ENCODE data around the gene TTC3.

TTC3 gene

GRCh38 chr21:37226041-37226920, 153.2 kb downstream of the TTC3 start:
- no peak for DNase-seq (ENCODE audit: low read depth)
- TF ChIP-seq CTCF (conservative IDR thresholded peaks at IDR 0.05; ENCODE audit: low read depth, low read length), result no peak
- H3K4me3 ChIP-seq (ENCODE audit: low read length), result no peak overlapping the region

DNA sequence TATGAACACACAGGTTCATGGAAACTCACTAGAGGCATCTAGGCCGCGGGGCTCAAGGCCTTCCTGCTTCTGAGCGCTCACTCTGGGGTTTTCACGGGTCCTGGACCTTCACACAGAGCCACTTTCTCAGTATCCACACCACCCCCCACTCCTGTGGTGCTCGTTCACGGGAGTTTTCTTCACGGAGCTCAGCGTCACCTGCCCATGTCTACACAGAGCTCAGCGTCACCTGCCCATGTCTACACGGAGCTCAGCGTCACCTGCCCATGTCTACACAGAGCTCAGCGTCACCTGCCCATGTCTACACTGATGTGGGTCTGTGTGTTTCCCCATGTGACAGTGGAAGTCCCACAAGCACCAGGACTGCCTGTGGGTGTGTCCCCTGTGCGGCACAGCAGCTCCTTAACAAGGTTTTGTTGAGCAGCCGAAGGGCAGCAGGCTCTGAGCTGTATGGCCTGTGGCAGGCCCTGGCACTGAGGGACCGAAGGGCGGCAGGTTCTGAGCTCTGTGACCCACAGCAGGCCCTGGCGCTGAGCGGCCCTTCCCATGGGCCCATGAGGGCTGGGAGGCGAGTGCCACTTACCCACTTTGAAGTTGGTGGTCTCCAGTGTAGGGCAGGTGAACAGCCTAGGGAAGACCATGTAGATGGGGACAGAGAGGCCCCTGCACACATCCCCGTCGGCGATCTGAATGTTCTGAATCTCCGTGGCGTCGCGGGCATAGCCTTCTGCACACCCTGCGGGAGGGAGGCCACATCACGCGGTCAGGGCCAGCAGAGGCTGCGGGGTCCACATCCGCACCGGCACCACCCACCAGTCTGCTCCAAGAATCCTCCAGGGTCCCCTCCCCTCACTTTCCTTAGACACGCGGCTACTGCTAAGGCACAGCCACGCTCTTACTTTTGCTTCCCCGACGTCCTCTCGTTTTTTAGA, 154.3 kb downstream of the TTC3 start:
- no peak for TF ChIP-seq CTCF (conservative IDR thresholded peaks at IDR 0.05; ENCODE audit: low read depth, low read length)
- DNase-seq (ENCODE audit: low read depth), result no peak
- H3K4me3 ChIP-seq (ENCODE audit: low read length), result no peak overlapping the region

GRCh38 chr21:37228003-37228400, 154.9 kb downstream of the TTC3 start:
- no peak overlapping the region for H3K4me3 ChIP-seq (ENCODE audit: low read length)
- no peak for TF ChIP-seq CTCF (conservative IDR thresholded peaks at IDR 0.05; ENCODE audit: low read depth, low read length)
- DNase-seq (ENCODE audit: low read depth), result no peak

DNA sequence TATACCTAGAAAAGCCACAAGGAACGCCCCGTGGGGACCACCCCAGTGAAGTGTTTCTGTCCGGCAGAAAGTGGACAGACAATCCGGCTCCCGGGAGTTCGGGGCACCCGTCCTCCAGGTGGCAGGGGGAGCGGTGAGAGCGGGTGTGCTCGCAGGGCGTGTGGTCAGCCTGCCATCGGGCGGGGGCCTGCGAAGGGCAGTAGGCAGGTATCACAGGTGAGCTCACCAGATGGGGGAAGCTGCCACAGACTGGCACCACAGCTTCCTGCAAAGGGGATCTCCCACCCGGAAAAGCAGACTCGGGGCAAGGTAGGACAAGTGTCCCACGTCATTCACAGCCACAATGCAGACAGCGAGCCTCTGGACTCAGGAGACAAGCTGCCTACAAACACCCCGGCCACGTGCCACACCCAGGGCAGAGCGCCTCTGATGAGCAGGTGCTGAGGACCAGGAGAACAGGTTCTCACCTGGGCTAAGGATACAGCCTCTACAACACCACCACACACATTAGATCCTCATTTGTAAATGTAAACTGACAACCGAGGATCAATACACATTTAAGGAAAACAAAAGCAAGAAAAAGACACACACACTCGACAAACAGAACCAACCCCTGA, 157.7 kb downstream of the TTC3 start:
- H3K4me3 ChIP-seq (ENCODE audit: low read length), result no peak overlapping the region
- no peak for DNase-seq (ENCODE audit: low read depth)
- TF ChIP-seq CTCF (conservative IDR thresholded peaks at IDR 0.05; ENCODE audit: low read depth, low read length), result no peak

- no peak for TF ChIP-seq CTCF (conservative IDR thresholded peaks at IDR 0.05; ENCODE audit: low read depth, low read length)
- DNase-seq (ENCODE audit: low read depth), result no peak
- no peak overlapping the region for H3K4me3 ChIP-seq (ENCODE audit: low read length)
Observed at GRCh38 chr21:37231249-37231645, 158.2 kb downstream of the TTC3 start.

DNA sequence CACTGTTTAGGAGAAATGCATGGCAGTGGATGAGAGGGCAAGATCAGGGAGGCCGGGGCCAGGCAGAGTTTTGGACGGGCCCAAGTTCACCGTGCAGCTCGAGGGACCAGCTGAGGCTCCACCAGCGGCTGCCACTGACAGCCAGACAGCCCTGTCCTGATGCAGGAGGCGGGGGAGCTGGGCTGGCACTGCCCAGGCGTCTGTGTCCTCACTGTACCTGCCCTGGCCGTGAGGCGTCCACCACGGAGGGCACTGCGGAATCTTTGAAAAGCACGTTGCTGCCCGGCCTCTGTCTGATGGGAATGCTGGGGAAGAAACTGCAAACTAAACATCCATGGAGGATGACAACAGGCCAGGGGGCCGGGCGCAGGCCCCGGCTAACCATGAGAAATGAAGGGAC, 158.6 kb downstream of the TTC3 start:
- TF ChIP-seq CTCF (conservative IDR thresholded peaks at IDR 0.05; ENCODE audit: low read depth, low read length), result no peak
- no peak overlapping the region for H3K4me3 ChIP-seq (ENCODE audit: low read length)
- DNase-seq (ENCODE audit: low read depth), result no peak
